GM21360 (cell line): ENCODE data around the gene PTPN1.
"Not testable (repeated sequence)": the region's sequence is repeated elsewhere in the genome, so short reads cannot be mapped to it uniquely, and the experiment has no call there.

Experiments used
- ATAC-seq: cut with Tn5 transposase; IDR thresholded peaks from one replicate; pipeline ENCODE4 v1.9.1; 2021; ENCODE audit warnings: mild to moderate bottlenecking, moderate library complexity; ENCODE audit not compliant: unreplicated experiment

Gene PTPN1

GRCh38 chr20:50602432-50603088, 92.4 kb downstream of the PTPN1 start:
- no peak for ATAC-seq

- ATAC-seq, result no peak
Measured at GRCh38 chr20:50604451-50604850, 94.3 kb downstream of the PTPN1 start.

GRCh38 chr20:50605136-50605535, 95.0 kb downstream of the PTPN1 start:
- no peak for ATAC-seq

- no peak for ATAC-seq
Measured at GRCh38 chr20:50607436-50607835, 97.3 kb downstream of the PTPN1 start.

- no peak for ATAC-seq
Measured at GRCh38 chr20:50607850-50608749, 97.9 kb downstream of the PTPN1 start.

GRCh38 chr20:50608750-50609104, 98.5 kb downstream of the PTPN1 start:
- ATAC-seq, result no peak

GRCh38 chr20:50609438-50609989, 99.3 kb downstream of the PTPN1 start:
- no peak for ATAC-seq

- ATAC-seq, result no peak
Measured at GRCh38 chr20:50610212-50610718, 100.1 kb downstream of the PTPN1 start.

GRCh38 chr20:50611128-50611810, 101.1 kb downstream of the PTPN1 start:
- ATAC-seq, result no peak

- no peak for ATAC-seq
Measured at GRCh38 chr20:50613438-50614169, 103.4 kb downstream of the PTPN1 start.

- ATAC-seq, result no peak
Measured at GRCh38 chr20:50615407-50615806, 105.2 kb downstream of the PTPN1 start.

- no peak for ATAC-seq
Measured at GRCh38 chr20:50617022-50617421, 106.8 kb downstream of the PTPN1 start.

GRCh38 chr20:50618537-50618936, 108.4 kb downstream of the PTPN1 start:
- no peak for ATAC-seq

- ATAC-seq, result not testable (repeated sequence)
Measured at GRCh38 chr20:50620459-50620858, 110.3 kb downstream of the PTPN1 start.

GRCh38 chr20:50621068-50621665, 111.0 kb downstream of the PTPN1 start:
- no peak for ATAC-seq

GRCh38 chr20:50624351-50625016, 114.3 kb downstream of the PTPN1 start:
- ATAC-seq, result no peak

- ATAC-seq, result no peak
Measured at GRCh38 chr20:50625986-50626677, 115.9 kb downstream of the PTPN1 start.

GRCh38 chr20:50627747-50628146, 117.6 kb downstream of the PTPN1 start:
- no peak for ATAC-seq

GRCh38 chr20:50628332-50628731, 118.1 kb downstream of the PTPN1 start:
- ATAC-seq, result no peak
